SK-N-SH (cell line): ENCODE measurements around the gene PI4K2B. TPM values are rescaled to one million over a fixed set of nuclear protein-coding genes. Genes with fewer than 3 reads are reported as not detected.

Experiments used
- CTCF ChIA-PET: fragments of 300-600, 350-600 bp; formaldehyde crosslinking; extraction: SDS; loops from one replicate; lab custom pipeline; 2021; lab: Yijun Ruan, JAX
- POLR2A ChIA-PET: fragments of 350-600 bp; sonication (Branson Sonifier 250); formaldehyde crosslinking; extraction: SDS; loops from one replicate; lab custom pipeline; 2020; ENCODE audit warnings: antibody characterized with exemption, inconsistent platforms; lab: Yijun Ruan, JAX
- DNase-seq: peaks from one replicate; pipeline ENCODE4 v3.0.0; 2012
- H2AFZ ChIP-seq: fragments of 200-600 bp; sonication (generic); 2 replicates; pipeline ENCODE4 v1.8.1; 2016; ENCODE audit warnings: antibody characterized with exemption, mild to moderate bottlenecking, low read depth
- H3F3A ChIP-seq: fragments of 200-600 bp; sonication (generic); replicated peaks from 2 replicates; pipeline ENCODE3; 2016; ENCODE audit warnings: antibody characterized with exemption, mild to moderate bottlenecking; ENCODE audit not compliant: insufficient read depth
- H3K27ac ChIP-seq, 2 experiments: fragments of 200-500 bp in 1 of 2; fragments of 200-600 bp in 1 of 2; sonication (Bioruptor generic) in 1 of 2; sonication (generic), shearing (Covaris generic) in 1 of 2; 2 replicates each; pipeline versions ENCODE4 v1.5.1 to v1.6.1; 2014 to 2016; ENCODE audit warnings: low read depth in 2 of 2, inconsistent platforms in 1 of 2, low read length in 1 of 2, mild to moderate bottlenecking in 1 of 2, mixed read lengths in 1 of 2
- H3K27me3 ChIP-seq: fragments of 200-600 bp; sonication (generic), shearing (Covaris generic); 2 replicates; pipeline ENCODE4 v1.6.1; 2016; ENCODE audit warnings: mixed run types; ENCODE audit not compliant: insufficient read depth
- H3K36me3 ChIP-seq, 2 experiments: fragments of 200-500 bp in 1 of 2; fragments of 200-600 bp in 1 of 2; sonication (Bioruptor generic) in 1 of 2; sonication (generic) in 1 of 2; replicated peaks in 1 of 2; 2 replicates each; pipeline versions ENCODE3 to v1.5.1; 2014 to 2016; ENCODE audit warnings: low read length in 1 of 2, mild to moderate bottlenecking in 1 of 2; ENCODE audit not compliant: insufficient read depth in 2 of 2, control insufficient read depth in 1 of 2
- H3K4me1 ChIP-seq, 2 experiments: fragments of 200-500 bp in 1 of 2; fragments of 200-600 bp in 1 of 2; sonication (Bioruptor generic) in 1 of 2; sonication (generic), shearing (Covaris generic) in 1 of 2; 2 replicates each; pipeline versions ENCODE4 v1.5.1 to v1.6.1; 2014 to 2016; ENCODE audit warnings: low read depth in 1 of 2, low read length in 1 of 2, mixed run types in 1 of 2; ENCODE audit not compliant: insufficient read depth in 2 of 2, control insufficient read depth in 1 of 2
- H3K4me2 ChIP-seq: fragments of 200-600 bp; sonication (generic), shearing (Covaris generic); 2 replicates; pipeline ENCODE4 v1.6.1; 2017; ENCODE audit warnings: mixed run types
- H3K4me3 ChIP-seq, 2 experiments: fragments of 200-500 bp in 1 of 2; fragments of 200-600 bp in 1 of 2; sonication (Bioruptor generic) in 1 of 2; sonication (generic), shearing (Covaris generic) in 1 of 2; 2 replicates each; pipeline versions ENCODE4 v1.5.1 to v1.8.1; 2014 to 2016; ENCODE audit warnings: low read depth in 2 of 2, inconsistent platforms in 1 of 2, low read length in 1 of 2, mild to moderate bottlenecking in 1 of 2, mixed read lengths in 1 of 2, moderate library complexity in 1 of 2
- H3K79me2 ChIP-seq: fragments of 200-600 bp; sonication (generic); 2 replicates; pipeline ENCODE4 v1.8.1; 2017; ENCODE audit warnings: mild to moderate bottlenecking; ENCODE audit not compliant: insufficient read depth
- H3K9ac ChIP-seq: fragments of 200-600 bp; sonication (generic); 2 replicates; pipeline ENCODE4 v1.6.1; 2017; ENCODE audit warnings: mixed run types
- H3K9me2 ChIP-seq: fragments of 200-600 bp; sonication (generic); 2 replicates; pipeline ENCODE4 v1.6.1; 2017; ENCODE audit warnings: mixed run types
- H3K9me3 ChIP-seq: fragments of 200-600 bp; sonication (generic); 2 replicates; pipeline ENCODE4 v1.6.1; 2017; ENCODE audit warnings: mixed run types, mild to moderate bottlenecking, moderate library complexity
- H4K20me1 ChIP-seq: fragments of 200-600 bp; sonication (generic); 2 replicates; pipeline ENCODE4 v1.6.1; 2017; ENCODE audit warnings: mild to moderate bottlenecking, mixed run types; ENCODE audit not compliant: insufficient read depth
- CHD2 ChIP-seq: fragments of 150-350 bp; IDR thresholded peaks from 2 replicates; pipeline ENCODE4 v1.6.1; 2018; ENCODE audit warnings: low read length; ENCODE audit not compliant: partially characterized antibody
- EZH2phosphoT487 ChIP-seq: fragments of 200-600 bp; sonication (generic); IDR thresholded peaks from 2 replicates; pipeline ENCODE4 v1.6.1; 2017; ENCODE audit warnings: low read depth, mixed run types, mild to moderate bottlenecking, antibody characterized with exemption, moderate library complexity, borderline replicate concordance
- FOXJ3 ChIP-seq: sonication (generic); formaldehyde crosslinking; IDR thresholded peaks from 2 replicates; pipeline ENCODE4 v1.5.1; 2020; ENCODE audit warnings: mild to moderate bottlenecking, missing genetic modification reagents
- GABPA ChIP-seq: IDR thresholded peaks from 2 replicates; pipeline ENCODE4 v1.4.0; 2012; ENCODE audit warnings: low read depth, mild to moderate bottlenecking
- GATA2 ChIP-seq: sonication (generic); formaldehyde crosslinking; IDR thresholded peaks from 2 replicates; pipeline ENCODE4 v1.5.0; 2020; ENCODE audit warnings: mild to moderate bottlenecking, missing genetic modification reagents
- RAD21 ChIP-seq: IDR thresholded peaks from 2 replicates; pipeline ENCODE4 v1.6.1; 2012; ENCODE audit warnings: mild to moderate bottlenecking, low read length
- RFX5 ChIP-seq: IDR thresholded peaks from 2 replicates; pipeline ENCODE4 v1.6.1; 2012; ENCODE audit warnings: mild to moderate bottlenecking, improper control_type of control experiment, low read length
- RXRA ChIP-seq: IDR thresholded peaks from 2 replicates; pipeline ENCODE4 v1.4.0; 2012; ENCODE audit warnings: low read depth, mild to moderate bottlenecking, borderline replicate concordance
- SIN3A ChIP-seq: IDR thresholded peaks from 2 replicates; pipeline ENCODE4 v1.6.1; 2012; ENCODE audit warnings: low read depth, mild to moderate bottlenecking, low read length, moderate library complexity, borderline replicate concordance
- WGBS: methylation state at CpG from one replicate; pipeline ENCODE4 v1.1.6; 2017; ENCODE audit warnings: low lambda C conversion rate; 5-methylcytosine and 5-hydroxymethylcytosine counted together
- polyA plus RNA-seq, 3 experiments: library from polyadenylated mRNA; depleted of rRNA; stranded (reverse); fragments of >200 nt; gene quantifications; 2 replicates each; pipeline ENCODE4 v1.2.3, GENCODE V29; 2012
- TF ChIP-seq, protein P1 (sequence below): fragments of 150-350 bp; IDR thresholded peaks from 2 replicates; pipeline ENCODE4 v1.6.1; 2017; ENCODE audit warnings: antibody characterized with exemption, low read length, low read depth, borderline replicate concordance
- TF ChIP-seq, protein P2 (sequence below): fragments of 150-350 bp; IDR thresholded peaks from 2 replicates; pipeline ENCODE4 v1.6.1; 2016; ENCODE audit warnings: mild to moderate bottlenecking, low read depth, low read length
- TF ChIP-seq, protein P3 (sequence below): IDR thresholded peaks from 2 replicates; pipeline ENCODE4; 2012

The PI4K2B gene
- polyA plus RNA-seq, 1 of the 3 experiments (the other 2 are of a cell fraction) = 3.1 TPM

- Histone ChIP-seq H3K4me3 (no peak overlapping the region), H3K27me3 (no peaks in the 10 kb centered on the region), H3K9ac (no peak overlapping the region), H3K36me3 (peaks cover 0 to 6% of the 10 kb centered on the region in 2 experiments), H4K20me1 (no peaks in the 10 kb centered on the region), H3K27ac (no peak overlapping the region), H2AFZ (no peak overlapping the region), H3K9me2 (no peaks in the 10 kb centered on the region), H3K4me2 (no peak overlapping the region), H3F3A (peaks cover 9% of the 10 kb centered on the region), H3K9me3 (peaks cover 19% of the 10 kb centered on the region; the same call in 1 of the 2 replicates), H3K79me2 (no peaks in the 10 kb centered on the region), H3K4me1 (no peaks in the 10 kb centered on the region)
- POLR2A ChIA-PET = no interaction called here
- 39% methylated on average over 6 of the region's 6 CpGs for WGBS
- TF ChIP-seq RAD21 (no peak), SIN3A (no peak)
- DNase-seq = no peak
- CTCF ChIA-PET = interaction anchor here (0.9 kb wide), 1 partner anchor 83 kb away, joined by 4 read pairs; the partner anchor contains the start of gene ZCCHC4
These were observed 4.0 kb upstream of the PI4K2B start for GRCh38 chr4:25229804-25230203.

GRCh38 chr4:25233194-25233593, 639 bp upstream of the PI4K2B start:
- Histone ChIP-seq H3K27ac (no peak overlapping the region), H2AFZ (peak overlapping the region; percentile 92), H3K9me2 (no peaks in the 10 kb centered on the region), H3K36me3 (peaks cover 0 to 10% of the 10 kb centered on the region in 2 experiments), H3K4me1 (no peaks in the 10 kb centered on the region; a peak in 1 of 4 replicates), H3K4me3 (peak overlapping the region; percentile 90 to 97; a peak in 3 of 4 replicates), H3K27me3 (no peaks in the 10 kb centered on the region), H3K79me2 (peaks cover 30% of the 10 kb centered on the region), H3K9ac (no peak overlapping the region), H3K4me2 (peak overlapping the region; percentile 92; the same call in 1 of the 2 replicates), H3K9me3 (peaks cover 19% of the 10 kb centered on the region; the same call in 1 of the 2 replicates), H3F3A (peaks cover 15% of the 10 kb centered on the region), H4K20me1 (no peaks in the 10 kb centered on the region)
- DNase-seq = no peak
- CTCF ChIA-PET = interaction anchor here (0.9 to 1.4 kb wide), 2 partner anchors 79 to 134 kb away, joined by 3 to 5 read pairs; partner anchors contain the start of gene ZCCHC4
- TF ChIP-seq, protein P1, sequence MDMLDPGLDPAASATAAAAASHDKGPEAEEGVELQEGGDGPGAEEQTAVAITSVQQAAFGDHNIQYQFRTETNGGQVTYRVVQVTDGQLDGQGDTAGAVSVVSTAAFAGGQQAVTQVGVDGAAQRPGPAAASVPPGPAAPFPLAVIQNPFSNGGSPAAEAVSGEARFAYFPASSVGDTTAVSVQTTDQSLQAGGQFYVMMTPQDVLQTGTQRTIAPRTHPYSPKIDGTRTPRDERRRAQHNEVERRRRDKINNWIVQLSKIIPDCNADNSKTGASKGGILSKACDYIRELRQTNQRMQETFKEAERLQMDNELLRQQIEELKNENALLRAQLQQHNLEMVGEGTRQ = no peak
- TF ChIP-seq CHD2 = no peak
- POLR2A ChIA-PET = interaction anchor here (1.4 to 1.6 kb wide), 2 partner anchors 73 to 79 kb away, joined by 4 read pairs; partner anchors contain the start of genes SEPSECS and ZCCHC4

- H3K9me3 ChIP-seq = peaks cover 12% of the 10 kb centered on the region; the same call in 1 of the 2 replicates
- H4K20me1 ChIP-seq = no peaks in the 10 kb centered on the region
- peak; percentile 71 for DNase-seq
- peak overlapping the region; percentile 92 for H3K4me2 ChIP-seq
- H3K4me1 ChIP-seq = no peaks in the 10 kb centered on the region; a peak in 1 of 4 replicates
- peak overlapping the region; percentile 90 to 97 for H3K4me3 ChIP-seq
- peak overlapping the region; percentile 85 for H3K9ac ChIP-seq
- H3K27me3 ChIP-seq = no peaks in the 10 kb centered on the region
- peak overlapping the region; percentile 80 to 82 for H3K27ac ChIP-seq
- peaks cover 0 to 10% of the 10 kb centered on the region in 2 experiments for H3K36me3 ChIP-seq
- H3K79me2 ChIP-seq = peaks cover 39% of the 10 kb centered on the region
- CTCF ChIA-PET = interaction anchor here (0.6 to 2.3 kb wide), 6 partner anchors 9 to 1402 kb away, joined by 3 to 8 read pairs (median 3); partner anchors contain the start of gene ZCCHC4
- peak overlapping the region; percentile 92 for H2AFZ ChIP-seq
- WGBS = 14% methylated on average over 27 of the region's 49 CpGs
- H3F3A ChIP-seq = peaks cover 15% of the 10 kb centered on the region
- POLR2A ChIA-PET = interaction anchor here (1.4 to 1.6 kb wide), 2 partner anchors 75 to 78 kb away, joined by 4 read pairs; partner anchors contain the start of genes SEPSECS and ZCCHC4
- no peaks in the 10 kb centered on the region for H3K9me2 ChIP-seq
- TF ChIP-seq RFX5 (no peak), GABPA (0 out of 2 replicates have a peak, but pooled peaks have one; percentile 11), EZH2phosphoT487 (no peak), RAD21 (no peak), GATA2 (no peak), RXRA (no peak), FOXJ3 (CRISPR knock-in tag) (no peak)
- TF ChIP-seq, protein P1 = no peak
- TF ChIP-seq, protein P2, sequence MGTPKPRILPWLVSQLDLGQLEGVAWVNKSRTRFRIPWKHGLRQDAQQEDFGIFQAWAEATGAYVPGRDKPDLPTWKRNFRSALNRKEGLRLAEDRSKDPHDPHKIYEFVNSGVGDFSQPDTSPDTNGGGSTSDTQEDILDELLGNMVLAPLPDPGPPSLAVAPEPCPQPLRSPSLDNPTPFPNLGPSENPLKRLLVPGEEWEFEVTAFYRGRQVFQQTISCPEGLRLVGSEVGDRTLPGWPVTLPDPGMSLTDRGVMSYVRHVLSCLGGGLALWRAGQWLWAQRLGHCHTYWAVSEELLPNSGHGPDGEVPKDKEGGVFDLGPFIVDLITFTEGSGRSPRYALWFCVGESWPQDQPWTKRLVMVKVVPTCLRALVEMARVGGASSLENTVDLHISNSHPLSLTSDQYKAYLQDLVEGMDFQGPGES = no peak
- TF ChIP-seq, protein P3, sequence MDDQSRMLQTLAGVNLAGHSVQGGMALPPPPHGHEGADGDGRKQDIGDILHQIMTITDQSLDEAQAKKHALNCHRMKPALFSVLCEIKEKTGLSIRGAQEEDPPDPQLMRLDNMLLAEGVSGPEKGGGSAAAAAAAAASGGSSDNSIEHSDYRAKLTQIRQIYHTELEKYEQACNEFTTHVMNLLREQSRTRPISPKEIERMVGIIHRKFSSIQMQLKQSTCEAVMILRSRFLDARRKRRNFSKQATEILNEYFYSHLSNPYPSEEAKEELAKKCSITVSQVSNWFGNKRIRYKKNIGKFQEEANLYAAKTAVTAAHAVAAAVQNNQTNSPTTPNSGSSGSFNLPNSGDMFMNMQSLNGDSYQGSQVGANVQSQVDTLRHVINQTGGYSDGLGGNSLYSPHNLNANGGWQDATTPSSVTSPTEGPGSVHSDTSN = peak; percentile 88
These were observed 847 bp downstream of the PI4K2B start for GRCh38 chr4:25234390-25235370.
